Colonic mucosa (tissue), 4 donors: ENCODE data around the gene MTFP1. TPM values are rescaled to one million over a fixed set of nuclear protein-coding genes. Genes with fewer than 3 reads are reported as not detected.
A peak's percentile ranks its signal among the peaks of the same experiment; 100 is the strongest.
"Not testable (repeated sequence)": the region's sequence is repeated elsewhere in the genome, so short reads cannot be mapped to it uniquely, and the experiment has no call there.

Source experiments
- DNase-seq: peaks from one replicate; pipeline ENCODE4 v3.0.0-alpha.2; 2020
- H3K27ac ChIP-seq: fragments of 200-600 bp; one replicate; pipeline ENCODE4 v1.8.0; 2021
- H3K27me3 ChIP-seq: fragments of 200-600 bp; one replicate; pipeline ENCODE4 v1.8.0; 2021
- H3K36me3 ChIP-seq: fragments of 200-600 bp; one replicate; pipeline ENCODE4 v1.8.0; 2021
- H3K4me1 ChIP-seq: fragments of 200-600 bp; one replicate; pipeline ENCODE4 v1.8.0; 2021; ENCODE audit warnings: mild to moderate bottlenecking
- H3K4me3 ChIP-seq: fragments of 200-600 bp; one replicate; pipeline ENCODE4 v1.8.0; 2021
- H3K9ac ChIP-seq, 2 donors: one replicate each; pipeline ENCODE4 v1.7.0; 2013; ENCODE audit warnings: control low read depth in 2 of 2, low read depth in 2 of 2, low read length in 2 of 2
- H3K9me3 ChIP-seq: fragments of 200-600 bp; one replicate; pipeline ENCODE4 v1.8.0; 2021
- intact Hi-C: fragments of 100-400 bp; cut with DNase I; formaldehyde crosslinking; loops from one replicate; pipeline ENCODE4 v1.14.1; 2022
- total RNA-seq, 2 donors: library from RNA; stranded (reverse); fragmentation: NEBNext Ultra II Directional in 1 of 2; extraction: Animal tissue kit (Norgen Biotek cat#: 25700) in 1 of 2; gene quantifications; one replicate each; pipeline ENCODE4 v1.2.1, GENCODE V29; 2021
- TF ChIP-seq, protein P1 (sequence below): fragments of 200-600 bp; IDR thresholded peaks from one replicate; pipeline ENCODE4 v1.8.0; 2022; ENCODE audit warnings: antibody characterized with exemption, mild to moderate bottlenecking
- donor health status: healthy.
- donor health status: DM: no; HTN: no; CAD: no.
- donor health status: DM: no; HTN: no; CAD: no.

The MTFP1 gene
- total RNA-seq, 2 donors from 2014 or later: 39.7 to 55.1 TPM

- Histone ChIP-seq H3K9ac (no peak overlapping the region), H3K27me3 (no peaks in the 10 kb centered on the region), H3K36me3 (no peaks in the 10 kb centered on the region), H3K4me3 (no peak overlapping the region), H3K27ac (no peak overlapping the region), H3K9me3 (no peaks in the 10 kb centered on the region), H3K4me1 (no peaks in the 10 kb centered on the region)
- intact Hi-C loops: loop anchor here (10.0 kb wide), 2 partner anchors 165 to 315 kb away; partner anchors contain the start of gene TCN2
- no peak for DNase-seq
- TF ChIP-seq, protein P1, sequence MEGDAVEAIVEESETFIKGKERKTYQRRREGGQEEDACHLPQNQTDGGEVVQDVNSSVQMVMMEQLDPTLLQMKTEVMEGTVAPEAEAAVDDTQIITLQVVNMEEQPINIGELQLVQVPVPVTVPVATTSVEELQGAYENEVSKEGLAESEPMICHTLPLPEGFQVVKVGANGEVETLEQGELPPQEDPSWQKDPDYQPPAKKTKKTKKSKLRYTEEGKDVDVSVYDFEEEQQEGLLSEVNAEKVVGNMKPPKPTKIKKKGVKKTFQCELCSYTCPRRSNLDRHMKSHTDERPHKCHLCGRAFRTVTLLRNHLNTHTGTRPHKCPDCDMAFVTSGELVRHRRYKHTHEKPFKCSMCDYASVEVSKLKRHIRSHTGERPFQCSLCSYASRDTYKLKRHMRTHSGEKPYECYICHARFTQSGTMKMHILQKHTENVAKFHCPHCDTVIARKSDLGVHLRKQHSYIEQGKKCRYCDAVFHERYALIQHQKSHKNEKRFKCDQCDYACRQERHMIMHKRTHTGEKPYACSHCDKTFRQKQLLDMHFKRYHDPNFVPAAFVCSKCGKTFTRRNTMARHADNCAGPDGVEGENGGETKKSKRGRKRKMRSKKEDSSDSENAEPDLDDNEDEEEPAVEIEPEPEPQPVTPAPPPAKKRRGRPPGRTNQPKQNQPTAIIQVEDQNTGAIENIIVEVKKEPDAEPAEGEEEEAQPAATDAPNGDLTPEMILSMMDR: no peak
Observed at GRCh38 chr22:30439836-30440235, 14.3 kb downstream of the MTFP1 start.

DNA sequence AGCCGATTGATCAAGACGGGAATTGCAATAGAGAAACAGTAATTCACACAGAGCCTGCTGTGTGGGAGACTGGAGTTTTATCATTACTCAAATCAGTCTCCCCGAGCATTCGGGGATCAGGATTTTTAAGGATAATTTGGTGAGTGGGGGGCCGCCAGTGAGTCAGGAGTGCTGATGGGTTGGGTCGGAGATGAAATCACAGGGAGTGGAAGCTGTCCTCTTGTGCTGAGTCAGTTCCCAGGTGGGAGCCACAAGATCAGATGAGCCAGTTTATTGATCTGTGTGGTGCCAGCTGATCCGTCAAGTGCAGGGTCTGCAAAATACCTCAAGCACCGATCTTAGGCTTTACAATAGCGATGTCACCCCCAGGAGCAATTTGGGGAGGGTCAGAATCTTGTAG is 15.5 kb downstream of the MTFP1 start:
- H3K27me3 ChIP-seq: no peaks in the 10 kb centered on the region
- no peak for DNase-seq
- no peaks in the 10 kb centered on the region for H3K36me3 ChIP-seq
- no peaks in the 10 kb centered on the region for H3K9me3 ChIP-seq
- no peak overlapping the region for H3K4me3 ChIP-seq
- no peak overlapping the region for H3K27ac ChIP-seq
- intact Hi-C loops: loop anchor here (10.0 kb wide), 2 partner anchors 164 to 314 kb away; partner anchors contain the start of gene TCN2
- H3K4me1 ChIP-seq: no peaks in the 10 kb centered on the region
- TF ChIP-seq, protein P1: no peak
- no peak overlapping the region for H3K9ac ChIP-seq

DNA sequence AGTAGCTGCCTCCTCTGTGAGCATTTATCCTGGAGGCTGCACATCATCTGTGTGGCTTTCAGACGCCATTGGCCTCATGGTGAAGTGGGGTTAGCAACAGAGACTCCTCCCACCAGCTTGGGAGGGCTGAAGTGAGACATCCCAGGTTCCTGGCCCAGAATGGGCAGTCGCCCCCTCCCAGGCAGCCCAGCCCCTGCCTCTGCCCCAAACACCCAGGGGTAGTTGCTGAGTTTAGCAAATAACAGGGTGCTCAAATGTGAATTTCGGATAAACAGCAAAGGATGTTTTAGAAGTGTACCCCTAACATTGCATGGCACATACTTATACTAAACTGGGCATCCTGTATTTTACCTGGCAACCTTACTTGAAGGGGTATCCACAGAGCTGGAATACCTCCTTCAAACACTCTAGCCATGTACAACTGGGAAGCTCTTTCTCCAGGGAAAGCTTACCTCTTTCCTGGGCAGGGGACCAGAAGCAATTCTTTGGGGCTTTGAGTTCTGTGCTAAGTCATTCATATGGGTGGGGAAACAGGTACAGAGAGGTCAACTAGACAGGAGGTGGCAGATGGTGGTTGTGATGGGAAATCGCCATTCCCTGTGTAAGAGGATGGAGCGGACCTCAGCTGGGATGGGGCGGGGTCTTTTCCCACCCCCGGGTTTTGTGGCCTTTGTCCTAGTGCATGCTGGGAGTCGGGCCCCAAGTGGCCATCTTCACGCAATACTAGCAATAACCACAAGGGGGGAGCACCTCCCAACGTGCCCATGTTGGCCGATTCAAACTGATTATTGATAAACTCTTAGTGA is 19.3 kb downstream of the MTFP1 start:
- no peak overlapping the region for H3K27ac ChIP-seq
- no peaks in the 10 kb centered on the region for H3K36me3 ChIP-seq
- intact Hi-C loops: loop anchor here (5.0 to 10.0 kb wide), 3 partner anchors 42 to 310 kb away; partner anchors contain the start of gene TCN2
- H3K9ac ChIP-seq: no peak overlapping the region
- no peaks in the 10 kb centered on the region for H3K27me3 ChIP-seq
- H3K4me3 ChIP-seq: no peak overlapping the region
- DNase-seq: peak; percentile 49
- no peaks in the 10 kb centered on the region for H3K9me3 ChIP-seq
- TF ChIP-seq, protein P1: peak; percentile 62
- no peaks in the 10 kb centered on the region for H3K4me1 ChIP-seq

- no peaks in the 10 kb centered on the region for H3K9me3 ChIP-seq
- TF ChIP-seq, protein P1: peak; percentile 1
- H3K4me3 ChIP-seq: no peak overlapping the region
- no peaks in the 10 kb centered on the region for H3K4me1 ChIP-seq
- H3K27me3 ChIP-seq: no peaks in the 10 kb centered on the region
- H3K36me3 ChIP-seq: no peaks in the 10 kb centered on the region
- no peak overlapping the region for H3K27ac ChIP-seq
- no peak overlapping the region for H3K9ac ChIP-seq
- DNase-seq: no peak
- intact Hi-C loops: loop anchor here (5.0 to 10.0 kb wide), 3 partner anchors 42 to 309 kb away; partner anchors contain the start of gene TCN2
Observed at GRCh38 chr22:30445438-30446145, 20.0 kb downstream of the MTFP1 start.

DNA sequence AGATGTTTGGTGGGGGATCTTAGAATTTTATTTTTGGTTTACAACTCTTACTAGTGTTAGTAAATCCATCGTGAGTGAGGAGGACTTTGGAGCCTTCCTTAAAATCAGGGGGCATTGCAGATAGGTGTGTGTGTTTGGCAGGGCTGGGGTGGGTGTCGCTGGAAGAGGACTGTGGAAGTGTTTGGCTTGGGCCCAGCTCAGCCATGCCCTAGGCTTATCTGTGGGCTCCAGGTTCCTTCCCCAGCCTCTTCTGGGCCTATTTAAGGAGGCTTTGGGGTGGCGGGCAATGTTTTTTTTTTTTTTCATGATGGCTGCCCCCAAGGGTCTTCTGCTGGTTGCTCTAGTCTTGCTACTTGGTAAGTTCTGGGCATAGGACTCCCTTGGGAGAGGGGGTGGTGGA is 22.1 kb downstream of the MTFP1 start:
- Histone ChIP-seq H3K4me1 (no peaks in the 10 kb centered on the region), H3K4me3 (no peak overlapping the region), H3K9me3 (no peaks in the 10 kb centered on the region), H3K9ac (no peak overlapping the region), H3K36me3 (no peaks in the 10 kb centered on the region), H3K27ac (no peak overlapping the region), H3K27me3 (no peaks in the 10 kb centered on the region)
- intact Hi-C loops: loop anchor here (5.0 to 10.0 kb wide), 3 partner anchors 40 to 307 kb away; partner anchors contain the start of gene TCN2
- no peak for DNase-seq
- TF ChIP-seq, protein P1: no peak

GRCh38 chr22:30451488-30451887 is 25.9 kb downstream of the MTFP1 start:
- H3K27me3 ChIP-seq, H3K36me3 ChIP-seq, H3K27ac ChIP-seq, H3K9me3 ChIP-seq, H3K4me1 ChIP-seq, H3K9ac ChIP-seq, intact Hi-C loops, DNase-seq, H3K4me3 ChIP-seq: not testable (repeated sequence)
